Measurements from ENCODE around the gene HBP1. TPM values are rescaled to one million over a fixed set of nuclear protein-coding genes. Genes with fewer than 3 reads are reported as not detected.

The HBP1 gene
- total and polyA plus RNA-seq, 2 of the 8 experiments (the other 6 are each of a cell fraction or from before 2014, with no cell fraction given), result 28.9 to 29.2 TPM

- TF ChIP-seq SP2 (IDR thresholded peaks at IDR 0.05; ENCODE audit: low read length), result no peak
- TF ChIP-seq RXRA (IDR thresholded peaks at IDR 0.05; ENCODE audit: insufficient read depth, low read depth, low read length), result no peak
- peak in 1 of 3 experiments; percentile 44; a peak in 2 of 4 replicates for TF ChIP-seq CTCF (IDR thresholded peaks at IDR 0.05; ENCODE audit: control extremely low read depth in 1 of 3, insufficient read depth in 1 of 3, low read depth in 1 of 3, low read length in 3 of 3)
- TF ChIP-seq CBX5 (IDR thresholded peaks at IDR 0.05; ENCODE audit: low read depth, low read length), result no peak
- no peak for TF ChIP-seq CHD2 (IDR thresholded peaks at IDR 0.05; ENCODE audit: low read length)
- peak; percentile 36; the same call in 1 of the 2 replicates for TF ChIP-seq JUND (IDR thresholded peaks at IDR 0.05; ENCODE audit: low read length)
- TF ChIP-seq RFX5 (IDR thresholded peaks at IDR 0.05; ENCODE audit: borderline replicate concordance, low read depth, low read length), result no peak
- peak; percentile 57; the same call in 1 of the 2 replicates for TF ChIP-seq CHD1 (IDR thresholded peaks at IDR 0.05; ENCODE audit: low read depth, low read length)
- no peak for TF ChIP-seq SAP30 (IDR thresholded peaks at IDR 0.05; ENCODE audit: insufficient read depth, insufficient replicate concordance, low read length)
- no peak; the same call in none of the 2 replicates for TF ChIP-seq POLR2AphosphoS5 (IDR thresholded peaks at IDR 0.05; ENCODE audit: low read depth, low read length)
- TF ChIP-seq SIX5 (IDR thresholded peaks at IDR 0.05; ENCODE audit: low read depth, low read length), result no peak
- TF ChIP-seq ATF3 (IDR thresholded peaks at IDR 0.05; ENCODE audit: insufficient read depth, low read depth, low read length), result no peak
- TF ChIP-seq ASH2L (IDR thresholded peaks at IDR 0.05; ENCODE audit: low read length), result peak; percentile 75
- no peak for TF ChIP-seq E2F6 (IDR thresholded peaks at IDR 0.05)
- peak; percentile 31 to 36; a peak in 3 of 4 replicates for TF ChIP-seq RAD21 (IDR thresholded peaks at IDR 0.05 in 1 of 2, conservative IDR thresholded peaks at IDR 0.05 in 1 of 2; ENCODE audit: low read depth in 2 of 2, low read length in 2 of 2)
- TF ChIP-seq SP1 (IDR thresholded peaks at IDR 0.05; ENCODE audit: low read depth, low read length), result peak; percentile 44; the same call in 1 of the 2 replicates
- no peak; a peak in 1 of 4 replicates for TF ChIP-seq HDAC2 (IDR thresholded peaks at IDR 0.05; ENCODE audit: borderline replicate concordance in 1 of 2, low read depth in 2 of 2, low read length in 2 of 2)
- TF ChIP-seq GTF2F1 (IDR thresholded peaks at IDR 0.05; ENCODE audit: borderline replicate concordance, low read depth, low read length), result no peak
- TF ChIP-seq BRCA1 (IDR thresholded peaks at IDR 0.05; ENCODE audit: low read depth, low read length), result no peak
- TF ChIP-seq YY1 (IDR thresholded peaks at IDR 0.05; ENCODE audit: low read depth, low read length), result peak; percentile 86; the same call in 1 of the 2 replicates
These were observed 1.1 kb upstream of the HBP1 start (continued) for GRCh38 chr7:107167483-107168232.

All from H1 (cell line).